GM21528 (cell line): ENCODE measurements around the gene PDE4D.
"Not testable (repeated sequence)": the region's sequence is repeated elsewhere in the genome, so short reads cannot be mapped to it uniquely, and the experiment has no call there.

Experiments used
- ATAC-seq: cut with Tn5 transposase; IDR thresholded peaks from one replicate; pipeline ENCODE4 v1.9.1; 2021; ENCODE audit warnings: mild to moderate bottlenecking, moderate library complexity; ENCODE audit not compliant: unreplicated experiment, low FRiP score

Gene PDE4D

DNA sequence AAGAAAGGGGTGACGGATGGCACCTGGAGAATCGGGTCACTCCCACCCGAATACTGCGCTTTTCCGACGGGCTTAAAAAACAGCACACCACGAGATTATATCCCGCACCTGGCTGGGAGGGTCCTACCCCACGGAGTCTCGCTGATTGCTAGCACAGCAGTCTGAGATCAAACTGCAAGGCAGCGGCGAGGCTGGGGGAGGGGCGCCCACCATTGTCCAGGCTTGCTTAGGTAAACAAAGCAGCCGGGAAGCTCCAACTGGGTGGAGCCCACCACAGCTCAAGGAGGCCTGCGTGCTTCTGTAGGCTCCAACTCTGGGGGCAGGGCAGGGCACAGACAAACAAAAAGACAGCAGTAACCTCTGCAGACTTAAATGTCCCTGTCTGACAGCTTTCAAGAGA lies 498.6 kb downstream of the PDE4D start:
- ATAC-seq: not testable (repeated sequence)

DNA sequence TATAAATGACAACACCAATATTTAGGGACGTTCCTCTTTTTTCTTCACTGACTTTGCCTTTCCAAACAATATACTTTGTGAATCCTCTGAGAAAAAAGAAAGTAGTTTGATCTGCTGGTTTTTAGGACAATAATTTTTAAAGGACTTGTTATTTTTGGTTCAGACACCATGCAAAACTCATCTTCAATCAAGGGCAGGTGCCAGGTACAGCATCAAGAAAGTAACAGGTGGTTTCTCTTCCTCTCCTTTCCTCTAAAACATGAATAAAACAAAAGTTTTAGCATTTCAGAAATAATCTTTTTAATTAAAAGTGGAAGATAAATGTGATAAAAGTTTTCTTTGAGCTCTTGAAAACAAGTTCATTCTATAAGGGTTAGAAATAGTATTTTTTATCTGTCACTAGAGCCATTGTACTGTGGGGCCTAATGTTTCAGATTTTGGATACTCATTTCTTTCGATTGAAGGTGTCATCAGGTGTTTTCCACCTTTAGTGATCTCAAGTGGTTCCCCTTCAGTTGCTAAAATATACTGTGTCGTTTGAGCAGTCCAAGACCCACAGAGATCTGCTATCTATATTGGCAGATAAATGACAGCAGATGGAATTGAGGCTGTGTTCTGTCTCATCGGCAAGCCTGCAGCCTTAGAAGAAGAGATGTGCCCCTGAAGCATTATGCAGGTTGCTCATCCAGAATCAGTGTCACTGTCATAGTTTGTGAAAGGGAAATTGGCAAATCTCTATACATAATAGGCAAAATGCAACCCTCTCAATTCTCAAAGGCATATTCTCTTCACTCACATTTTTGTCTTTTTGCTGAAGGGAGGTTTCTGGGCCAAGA lies 499.7 kb downstream of the PDE4D start:
- no peak for ATAC-seq

DNA sequence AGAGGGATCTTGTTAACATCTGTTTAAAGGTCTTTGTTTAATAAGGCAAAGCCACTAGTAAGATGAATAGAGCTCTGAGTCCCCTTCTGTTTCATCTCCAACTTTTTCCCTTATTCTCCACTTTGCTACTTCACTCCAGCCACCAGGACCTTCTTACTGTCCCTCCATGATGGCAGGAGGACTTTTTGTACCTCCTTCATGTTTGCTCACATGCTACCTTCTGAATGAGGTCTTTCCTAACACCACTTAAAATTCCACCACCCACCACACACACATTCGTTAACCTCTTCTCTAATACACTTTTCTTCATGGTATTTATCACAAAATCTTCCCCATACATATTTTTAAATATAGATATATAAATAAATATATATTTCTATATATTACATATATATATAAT lies 501.9 kb downstream of the PDE4D start:
- no peak for ATAC-seq

DNA sequence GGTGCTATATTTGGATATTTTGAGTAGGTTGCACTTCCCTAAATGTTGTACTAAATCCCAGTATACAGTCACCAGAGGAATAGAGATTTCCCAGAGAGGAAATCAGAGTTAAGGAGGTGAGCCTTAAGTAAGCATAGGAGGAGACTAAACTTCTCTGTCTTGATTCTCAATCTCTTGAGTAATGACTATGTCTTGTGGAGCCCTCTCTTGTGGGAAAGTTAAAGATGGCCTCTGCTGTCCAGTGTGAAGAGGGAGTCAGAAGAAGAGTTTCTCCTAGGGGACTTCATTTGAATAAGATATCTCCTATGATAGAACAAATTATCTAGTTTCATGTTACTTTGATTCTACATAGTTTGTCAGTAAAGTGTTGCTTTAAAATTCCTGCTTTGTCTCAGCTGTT lies 502.5 kb downstream of the PDE4D start:
- ATAC-seq: no peak

DNA sequence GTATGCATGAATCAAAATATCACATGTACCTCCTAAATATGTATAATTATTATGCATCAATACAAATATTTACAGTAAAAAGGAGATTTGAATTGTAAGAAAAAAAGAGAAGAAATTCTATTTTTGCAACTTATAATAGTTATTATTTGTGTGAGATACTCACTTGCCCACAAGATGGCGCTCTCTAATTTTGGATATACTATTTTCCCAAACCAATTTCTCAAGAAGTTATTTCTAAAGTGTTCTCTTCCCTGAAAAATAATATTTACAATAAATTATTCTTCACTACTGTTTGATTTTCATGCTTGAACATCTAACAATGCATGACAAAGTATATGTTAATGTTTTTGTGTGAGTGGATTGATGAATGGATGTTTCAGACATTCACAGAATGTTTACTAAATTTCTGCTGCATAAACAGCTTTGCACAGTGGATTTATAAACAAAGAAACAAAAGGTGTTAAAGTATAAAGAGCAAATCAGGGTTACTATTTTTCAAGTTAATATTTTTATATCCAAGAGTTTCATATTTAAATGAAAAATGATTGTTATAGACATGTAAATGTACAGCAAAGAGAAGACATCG lies 503.4 kb downstream of the PDE4D start:
- no peak for ATAC-seq

DNA sequence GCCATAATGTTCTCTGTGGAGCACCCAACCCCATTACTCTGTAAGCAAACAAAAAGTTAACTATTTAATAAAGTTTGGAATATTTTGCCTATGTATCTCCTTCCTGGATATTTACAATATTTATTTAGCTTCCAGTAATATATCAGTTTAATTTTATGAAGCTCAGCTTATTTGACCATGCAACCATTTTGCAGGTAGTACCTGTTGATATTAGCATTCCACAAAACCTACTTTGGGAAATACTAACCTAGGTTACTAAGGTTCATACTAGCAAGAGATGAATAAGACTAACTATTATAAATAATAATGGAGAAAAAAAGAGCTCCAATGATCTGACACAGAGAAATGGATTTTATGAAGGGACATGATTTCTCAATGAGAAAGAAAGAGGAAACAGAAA lies 506.4 kb downstream of the PDE4D start:
- ATAC-seq: no peak

DNA sequence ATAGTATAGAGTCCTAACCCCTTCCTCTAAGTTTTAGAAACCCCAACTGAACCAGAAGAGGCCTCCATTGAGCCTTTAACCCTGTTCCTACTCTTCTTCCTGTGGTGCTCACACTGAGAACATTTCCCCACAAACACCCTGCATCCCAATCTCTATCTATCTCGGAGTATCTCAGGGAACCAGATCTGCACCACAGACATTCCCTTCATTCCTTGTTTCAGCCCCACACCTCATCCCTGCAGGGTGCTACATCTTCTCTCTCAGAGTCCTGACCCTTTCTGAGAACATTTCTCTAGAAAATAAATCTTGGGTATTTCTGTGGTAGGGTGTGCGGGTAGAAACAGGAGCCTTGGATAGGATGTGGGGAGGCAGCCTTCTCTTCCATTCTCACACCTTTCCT lies 507.8 kb downstream of the PDE4D start:
- no peak for ATAC-seq

DNA sequence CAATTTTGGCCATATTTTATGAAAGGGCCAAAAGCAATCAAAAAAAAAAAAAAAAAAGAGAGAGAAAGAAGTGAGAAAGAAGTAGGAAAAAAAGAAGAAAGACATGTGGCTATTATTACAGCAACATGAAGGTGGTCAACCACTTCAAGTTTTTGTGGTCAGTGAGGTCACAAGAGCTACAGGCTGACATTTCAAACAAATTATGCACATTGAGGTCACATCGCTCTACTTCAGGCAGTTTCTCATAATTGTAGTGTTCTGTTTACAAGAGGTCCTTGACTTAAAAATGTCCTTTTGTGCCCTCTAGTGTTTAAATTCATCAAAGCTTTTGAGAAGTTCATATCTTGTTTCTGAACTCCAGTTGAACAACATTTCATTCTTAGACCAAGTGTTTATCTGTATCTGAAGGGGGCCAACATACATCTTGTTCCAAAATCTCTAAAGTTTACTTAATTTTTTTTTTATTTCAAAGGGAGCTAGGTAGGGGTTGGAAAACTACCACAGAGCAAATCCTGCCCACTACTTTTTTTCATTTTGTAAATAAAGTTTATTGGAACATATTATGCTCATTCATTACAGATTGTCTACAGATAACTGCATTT lies 513.1 kb downstream of the PDE4D start:
- peak; percentile 94 for ATAC-seq

DNA sequence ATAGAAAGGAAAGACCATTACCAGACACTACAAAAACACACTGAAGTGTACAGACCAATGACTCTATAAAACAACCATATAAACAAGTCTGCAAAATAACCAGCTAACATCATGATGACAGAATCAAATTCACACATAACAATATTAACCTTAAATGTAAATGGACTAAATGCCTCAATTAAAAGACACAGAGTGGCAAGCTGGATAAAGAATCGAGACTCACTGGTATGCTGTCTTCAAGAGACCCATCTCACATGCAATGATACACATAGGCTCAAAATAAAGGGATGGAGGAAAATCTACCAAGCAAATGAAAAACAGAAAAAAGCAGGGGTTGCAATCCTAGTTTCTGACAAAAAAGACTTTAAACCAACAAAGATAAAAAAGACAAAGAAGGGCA lies 519.5 kb downstream of the PDE4D start:
- ATAC-seq: not testable (repeated sequence)

DNA sequence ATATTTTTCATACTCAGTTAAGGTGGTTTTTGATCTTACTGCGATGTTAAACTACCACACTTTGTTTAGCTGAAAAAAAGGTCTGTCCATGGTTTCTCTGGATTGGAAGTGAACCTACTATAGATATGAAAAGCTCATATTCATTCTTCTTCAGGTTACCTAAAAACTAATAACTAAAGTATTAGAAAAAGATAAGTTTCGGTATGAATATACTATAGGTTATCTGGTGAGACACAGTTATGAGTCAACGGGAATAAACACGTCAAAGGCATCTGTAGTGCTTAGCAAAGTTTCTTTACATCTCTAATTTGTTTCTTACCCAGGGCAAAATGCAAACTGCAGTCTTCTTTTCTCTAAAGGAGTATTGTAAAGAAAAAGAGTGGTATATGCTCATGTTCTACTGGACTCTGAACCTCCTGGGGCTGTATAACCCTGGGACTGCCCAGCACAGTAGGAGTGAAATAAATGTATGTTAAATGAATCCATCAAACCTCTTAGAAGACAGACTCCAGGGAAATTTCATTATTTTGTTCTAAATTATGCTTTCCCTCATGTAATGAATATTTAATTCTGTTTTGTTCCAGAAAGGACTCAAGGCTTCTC lies 521.9 kb downstream of the PDE4D start:
- peak; percentile 80 for ATAC-seq

DNA sequence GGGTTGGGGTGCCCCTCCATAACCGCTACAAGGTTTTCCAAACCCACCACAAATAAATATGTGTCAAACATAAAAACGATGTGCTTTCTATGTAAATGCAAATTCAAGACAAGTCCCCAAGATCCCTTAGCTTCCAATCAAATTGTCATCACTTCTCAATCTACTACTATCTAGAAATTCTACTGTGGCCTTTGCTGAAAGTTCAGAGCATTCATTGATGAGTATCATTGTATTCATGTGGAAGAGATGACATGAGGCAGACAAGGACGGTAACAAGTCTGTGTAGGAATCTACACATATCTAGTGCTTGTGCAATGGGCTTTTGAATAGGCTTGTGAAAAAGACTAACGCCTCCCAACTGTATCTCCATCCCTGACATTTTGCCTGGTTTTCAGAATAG lies 524.6 kb downstream of the PDE4D start:
- ATAC-seq: no peak

DNA sequence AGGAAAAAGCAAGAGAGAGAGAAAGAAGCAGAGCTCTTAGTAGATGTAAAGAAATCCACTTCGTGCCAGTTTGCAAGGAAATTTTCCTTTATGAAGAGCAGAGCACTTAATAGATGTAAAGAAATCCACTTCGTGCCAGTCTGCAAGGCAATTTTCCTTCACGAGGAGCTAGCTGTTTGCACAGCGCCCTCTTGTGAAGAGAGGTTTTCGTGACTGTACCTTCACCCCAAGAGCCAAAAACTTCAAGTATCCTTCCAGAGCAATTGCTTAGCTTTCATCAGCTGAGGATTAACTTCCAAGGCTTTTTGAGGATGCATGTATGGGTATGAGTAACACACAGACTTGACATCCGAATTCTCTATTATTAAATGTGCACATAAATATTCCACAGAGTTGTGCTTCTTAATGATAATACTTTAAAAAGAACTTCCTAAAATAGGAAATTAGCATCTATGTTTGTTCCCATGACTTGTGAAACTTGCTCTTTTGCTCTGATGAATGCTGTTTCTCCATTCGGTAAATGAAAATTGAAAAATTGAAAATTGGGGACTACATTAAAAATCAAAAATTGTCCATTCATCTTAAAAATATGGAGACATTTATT lies 525.6 kb downstream of the PDE4D start:
- ATAC-seq: peak; percentile 54

DNA sequence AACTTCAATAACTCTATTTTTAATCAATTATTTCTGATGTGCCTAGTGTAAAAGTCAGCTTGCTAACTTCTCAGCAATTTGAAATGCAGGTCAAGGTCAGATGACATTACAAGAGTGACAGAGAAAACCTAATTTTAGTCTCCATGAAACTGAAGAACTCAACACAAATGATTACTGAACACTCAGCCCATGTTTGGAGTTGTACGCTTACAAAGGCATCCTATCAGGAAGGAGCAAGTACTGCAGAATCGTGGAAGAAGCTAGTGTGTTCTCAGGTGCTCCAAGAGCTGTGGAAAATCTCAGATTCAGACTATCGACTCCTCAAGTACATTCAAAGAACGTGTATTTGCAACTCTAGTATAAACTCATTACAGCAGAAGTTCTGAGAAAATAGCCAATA lies 526.7 kb downstream of the PDE4D start:
- no peak for ATAC-seq

DNA sequence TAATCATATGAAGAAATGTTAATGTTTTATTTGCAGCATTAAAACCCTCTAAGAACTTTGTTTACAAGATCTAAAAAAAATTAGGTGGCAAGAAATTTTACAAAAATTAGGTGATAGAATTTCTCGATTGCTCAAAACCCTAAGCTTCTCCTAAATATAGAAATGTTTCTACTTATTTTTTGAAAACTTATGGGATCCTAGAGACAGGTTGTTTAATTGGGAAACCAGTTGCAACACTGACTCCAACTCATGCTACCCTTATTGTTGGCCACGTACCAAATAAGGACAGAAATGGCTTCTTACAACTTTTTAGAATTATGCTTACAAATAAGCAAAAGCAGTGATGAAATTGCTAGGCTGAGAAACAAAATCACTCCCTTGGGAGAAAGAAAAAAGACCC lies 531.1 kb downstream of the PDE4D start:
- no peak for ATAC-seq

DNA sequence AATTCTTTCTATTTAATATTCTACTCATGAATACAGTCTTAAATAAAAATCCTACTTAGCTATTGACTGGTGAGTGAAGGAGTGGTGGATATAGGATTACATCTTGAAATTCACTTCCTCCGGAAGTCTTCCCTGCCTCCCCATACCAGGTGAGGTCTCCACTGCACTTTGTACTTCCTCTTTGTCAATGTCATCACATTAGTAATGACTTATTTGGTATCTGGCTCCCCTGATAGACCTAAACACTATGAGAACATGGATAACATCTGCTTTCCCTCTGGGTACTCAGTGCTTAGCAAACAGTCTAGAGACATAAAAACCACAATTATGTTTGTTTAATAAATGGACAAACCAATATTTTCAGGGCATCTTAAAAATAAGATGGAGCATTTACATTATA lies 532.1 kb downstream of the PDE4D start:
- no peak for ATAC-seq

DNA sequence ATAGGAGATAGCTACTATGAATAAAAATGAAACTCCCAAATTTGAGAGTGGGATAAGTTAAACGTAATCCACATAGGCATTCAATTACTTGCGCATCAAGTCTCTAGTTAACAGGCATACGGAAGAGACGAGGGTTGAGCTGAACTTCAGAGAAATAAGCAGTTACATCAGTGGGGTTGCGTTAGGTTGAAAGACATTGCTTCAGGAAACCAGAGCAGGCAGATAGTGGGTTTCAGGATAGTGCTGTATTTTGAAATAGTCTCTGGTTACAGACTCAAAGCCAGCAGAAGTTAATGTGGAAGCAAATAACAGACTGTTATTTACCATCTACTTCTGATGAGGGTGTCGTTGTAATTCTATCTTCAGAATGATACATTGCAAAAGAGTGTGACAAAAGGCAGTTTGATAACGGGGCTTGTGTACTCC lies 533.4 kb downstream of the PDE4D start:
- no peak for ATAC-seq

DNA sequence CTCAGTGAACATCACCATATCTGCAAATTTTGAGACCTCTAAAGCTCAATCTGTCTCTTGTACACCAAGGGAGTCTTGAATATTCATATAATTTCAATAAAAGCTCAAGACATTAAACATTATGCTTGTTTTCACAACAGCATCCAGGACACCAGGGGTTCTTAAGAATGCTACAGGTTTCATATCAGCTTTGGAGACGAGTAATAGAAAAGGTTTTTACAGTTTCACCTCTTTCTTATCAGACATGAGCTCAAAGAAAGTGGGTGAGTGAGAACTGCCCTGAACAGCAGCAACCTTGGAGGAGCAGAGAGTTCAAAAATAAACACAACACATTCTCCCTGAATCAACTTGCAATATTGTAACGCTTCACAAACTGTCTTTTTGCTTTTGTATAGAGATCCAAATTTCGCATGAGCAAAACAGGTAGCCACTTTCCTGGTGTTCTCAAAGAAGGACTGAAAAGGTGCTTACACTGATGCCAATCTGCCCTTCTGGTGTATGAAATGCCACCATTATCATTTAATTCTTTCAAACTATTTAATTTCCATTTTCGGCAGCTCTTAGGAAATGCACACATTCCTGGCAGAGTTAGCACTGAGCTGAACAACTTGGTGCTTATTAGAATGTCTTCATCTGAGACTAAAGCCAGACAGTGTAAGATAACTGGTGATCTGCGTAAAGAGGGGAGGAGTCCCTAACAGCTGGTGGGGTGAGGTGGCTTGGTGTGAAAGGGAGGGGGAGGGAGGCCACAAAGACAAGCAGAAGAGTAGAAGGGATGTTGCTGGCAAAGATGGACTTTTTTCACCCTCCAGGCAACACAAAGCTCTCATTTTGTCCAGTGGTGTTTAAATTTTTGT lies 535.3 kb downstream of the PDE4D start:
- ATAC-seq: no peak

DNA sequence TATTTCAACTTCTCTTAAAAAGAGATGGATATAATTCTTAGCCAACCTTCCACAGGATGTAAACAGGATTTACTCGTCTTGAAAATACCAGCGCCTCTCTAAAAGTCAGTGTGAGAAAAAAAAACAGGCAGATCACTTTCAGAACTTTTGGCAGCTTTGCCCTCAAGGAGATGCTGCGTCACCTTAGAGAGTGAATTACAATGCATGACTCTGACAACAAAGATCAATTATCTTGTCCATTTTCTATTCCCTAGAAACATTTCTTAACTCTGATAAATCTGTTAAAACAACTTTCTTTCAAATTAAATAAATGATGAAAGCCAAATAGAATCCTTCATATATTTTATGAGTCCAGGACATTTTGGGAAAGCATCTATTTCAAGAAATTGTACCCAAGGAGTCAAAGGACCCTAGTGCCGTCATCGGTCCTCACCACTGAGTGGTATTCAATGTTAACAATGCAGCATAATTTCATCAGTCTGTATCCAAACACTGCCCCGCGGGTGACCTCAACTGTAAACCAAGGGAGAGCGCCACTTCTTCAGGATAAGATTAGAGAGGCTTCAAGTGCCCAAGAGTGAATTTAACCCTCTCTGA lies 536.0 kb downstream of the PDE4D start:
- no peak for ATAC-seq

DNA sequence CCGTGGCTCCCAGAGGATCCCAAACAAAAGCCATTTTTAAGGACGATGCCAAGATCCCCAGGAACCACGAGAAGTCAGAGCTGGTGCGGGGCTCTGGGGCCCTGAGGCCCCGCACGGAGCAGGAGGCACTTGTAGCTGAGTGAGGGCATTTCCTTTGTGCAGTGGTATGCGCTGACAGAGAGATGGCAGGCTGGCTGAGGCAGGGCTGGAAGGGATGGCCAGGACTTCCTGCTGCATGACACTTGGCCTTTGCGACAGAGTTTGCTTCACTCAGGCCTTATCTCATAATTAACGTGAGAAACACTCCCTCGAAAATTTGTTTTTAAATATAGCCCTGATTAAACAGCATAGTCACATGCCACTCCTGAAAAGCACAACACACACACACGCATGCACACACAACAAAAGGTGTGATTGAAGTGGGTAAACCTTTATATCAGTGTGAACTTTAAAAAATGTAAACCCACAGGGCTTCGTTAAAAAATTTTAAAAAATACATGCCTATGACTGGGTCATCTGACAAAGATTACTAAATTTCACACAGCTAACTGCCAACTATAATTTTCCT lies 536.6 kb downstream of the PDE4D start:
- no peak for ATAC-seq
